ENCODE data around the gene ABHD6. TPM values are rescaled to one million over a fixed set of nuclear protein-coding genes. Genes with fewer than 3 reads are reported as not detected.

Gene ABHD6
- total and polyA plus RNA-seq, 9 of the 15 experiments (the other 6 are each of a cell fraction or from before 2014, with no cell fraction given): 0.53 to 3.6 (median 2.5) TPM

GRCh38 chr3:58296269-58296668, 58.7 kb downstream of the ABHD6 start:
- peaks cover under 1% of the 10 kb centered on the region; the same call in 1 of the 2 replicates for H3K9me3 ChIP-seq (replicated peaks; ENCODE audit: control insufficient read depth, insufficient read depth, low read depth, low read length)
- in situ Hi-C loops (cut with MboI) (no loop called here), intact Hi-C loops (cut with micrococcal nuclease) (loop anchor here (1.0 to 5.0 kb wide), 2 partner anchors 59 to 119 kb away; partner anchors contain the start of gene ABHD6)
- TF ChIP-seq NR1H2 (CRISPR knock-in tag; IDR thresholded peaks at IDR 0.05): no peak
- TF ChIP-seq CCNT2 (IDR thresholded peaks at IDR 0.05; ENCODE audit: borderline replicate concordance, extremely low read depth, insufficient read length, low read depth, low read length): no peak
- TF ChIP-seq ZZZ3 (IDR thresholded peaks at IDR 0.05): no peak
- TF ChIP-seq ZNF146 (CRISPR knock-in tag; IDR thresholded peaks at IDR 0.05; ENCODE audit: unreplicated experiment): no peak
- TF ChIP-seq ZNF23 (CRISPR knock-in tag; IDR thresholded peaks at IDR 0.05): no peak
- TF ChIP-seq SMAD4 (CRISPR knock-in tag; conservative IDR thresholded peaks at IDR 0.05): no peak
- TF ChIP-seq TFAM (CRISPR knock-in tag; conservative IDR thresholded peaks at IDR 0.05): no peak
- TF ChIP-seq IRF9 (tag; IDR thresholded peaks at IDR 0.05): no peak
- no peak for TF ChIP-seq USF2 (CRISPR knock-in tag; IDR thresholded peaks at IDR 0.05)
- no peak for TF ChIP-seq MCM5 (IDR thresholded peaks at IDR 0.05; ENCODE audit: low read depth)
- no peak for TF ChIP-seq RFX1 (IDR thresholded peaks at IDR 0.05)
- TF ChIP-seq ZBTB9 (CRISPR knock-in tag; IDR thresholded peaks at IDR 0.05): no peak
- no peak for TF ChIP-seq ZNF280B (CRISPR knock-in tag; IDR thresholded peaks at IDR 0.05)
- TF ChIP-seq MLX (CRISPR knock-in tag; conservative IDR thresholded peaks at IDR 0.05): no peak
- no peak for TF ChIP-seq ZNF263 (CRISPR knock-in tag; IDR thresholded peaks at IDR 0.05; ENCODE audit: borderline replicate concordance)
- no peak for TF ChIP-seq PTTG1 (tag; IDR thresholded peaks at IDR 0.05; ENCODE audit: low read depth)
- H3K4me2 ChIP-seq (ENCODE audit: insufficient read depth, low read length): no peak overlapping the region
- no peak overlapping the region for H3K27ac ChIP-seq (ENCODE audit: extremely low read depth, low read depth, low read length)
- H3K9me1 ChIP-seq (ENCODE audit: control insufficient read depth, insufficient read depth, low read length): no peaks in the 10 kb centered on the region
- H4K20me1 ChIP-seq (replicated peaks; ENCODE audit: control insufficient read depth, insufficient read depth, low read length): no peaks in the 10 kb centered on the region
- H3K36me3 ChIP-seq (ENCODE audit: control insufficient read depth, insufficient read depth, low read length): no peaks in the 10 kb centered on the region
- DNase-seq (ENCODE audit: extremely low read depth in 1 of 4, low spot score in 3 of 4) (no peak), ATAC-seq (no peak), FAIRE-seq (no peak)
- H3K4me1 ChIP-seq (replicated peaks in 1 of 2; ENCODE audit: control insufficient read depth in 2 of 2, insufficient read depth in 2 of 2, low read length in 2 of 2): no peaks in the 10 kb centered on the region
- no TSS peak for BruUV-seq (replicated peaks)
- H3K4me3 ChIP-seq: no peak overlapping the region
- no peak overlapping the region for H3K9ac ChIP-seq (ENCODE audit: insufficient read depth in 1 of 2, low read depth in 2 of 2, low read length in 2 of 2)
- ChIA-PET POLR2A (no interaction called here), CTCF (ENCODE audit: low intra/inter-chr PET ratio) (no interaction called here)
- 6% methylated on average over 4 of the region's 5 CpGs for WGBS (ENCODE audit: insufficient coverage, low coverage, missing lambda C conversion rate)
- H3K27me3 ChIP-seq (ENCODE audit: control insufficient read depth in 2 of 2, insufficient read depth in 2 of 2, low read length in 2 of 2): peaks cover 0 to 21% of the 10 kb centered on the region in 2 experiments; a peak in 2 of 5 replicates
- H2AFZ ChIP-seq (ENCODE audit: low read depth, low read length): no peak overlapping the region
- H3K79me2 ChIP-seq (ENCODE audit: control insufficient read depth, insufficient read depth, low read length): no peaks in the 10 kb centered on the region

Data from K562 (cell line).